ENCODE measurements around the gene PLSCR2. TPM values are rescaled to one million over a fixed set of nuclear protein-coding genes. Genes with fewer than 3 reads are reported as not detected.

The PLSCR2 gene
- total and polyA plus RNA-seq, 9 of the 15 experiments (the other 6 are each of a cell fraction or from before 2014, with no cell fraction given) = 0.07 to 0.49 (median 0.25) TPM; not detected in 4

- TF ChIP-seq ELK3 (CRISPR knock-in tag; IDR thresholded peaks at IDR 0.05) (no peak), TFAM (CRISPR knock-in tag; conservative IDR thresholded peaks at IDR 0.05) (no peak), EHMT2 (IDR thresholded peaks at IDR 0.05) (0 out of 2 replicates have a peak, but pooled peaks have one; percentile 37), ZNF785 (CRISPR knock-in tag; IDR thresholded peaks at IDR 0.05) (no peak), ZNF584 (CRISPR knock-in tag; IDR thresholded peaks at IDR 0.05; ENCODE audit: low read depth) (no peak), GTF2B (IDR thresholded peaks at IDR 0.05; ENCODE audit: extremely low read depth, insufficient read length) (no peak), ZNF232 (CRISPR knock-in tag; IDR thresholded peaks at IDR 0.05) (no peak), POLR3A (IDR thresholded peaks at IDR 0.05; ENCODE audit: borderline replicate concordance, extremely low read depth, insufficient read depth, insufficient read length) (no peak), SMARCA4 (IDR thresholded peaks at IDR 0.05) (peak; percentile 61), MXI1 (IDR thresholded peaks at IDR 0.05; ENCODE audit: low read depth, low read length) (no peak), SFPQ (IDR thresholded peaks at IDR 0.05; ENCODE audit: low read depth, low read length) (no peak), ZBTB12 (CRISPR knock-in tag; IDR thresholded peaks at IDR 0.05) (no peak), ZNF507 (tag; conservative IDR thresholded peaks at IDR 0.05) (no peak), ZBTB49 (CRISPR knock-in tag; IDR thresholded peaks at IDR 0.05; ENCODE audit: borderline replicate concordance) (no peak), TAL1 (IDR thresholded peaks at IDR 0.05) (peak; percentile 61), NCOR1 (IDR thresholded peaks at IDR 0.05) (peak; percentile 39; the same call in 1 of the 2 replicates), DPF2 (IDR thresholded peaks at IDR 0.05) (peak; percentile 73; the same call in 1 of the 2 replicates), NFIC (IDR thresholded peaks at IDR 0.05) (peak; percentile 38), SMARCE1 (IDR thresholded peaks at IDR 0.05) (peak; percentile 29; the same call in 1 of the 2 replicates), NUFIP1 (IDR thresholded peaks at IDR 0.05; ENCODE audit: partially characterized antibody) (no peak), ZNF121 (CRISPR knock-in tag; conservative IDR thresholded peaks at IDR 0.05) (no peak), ARID1B (IDR thresholded peaks at IDR 0.05) (peak; percentile 74)
Measured at GRCh38 chr3:146517684-146518435, 48.5 kb upstream of the PLSCR2 start (continued).
